Measurements from ENCODE around the gene KRTAP10-8.
"Not testable (repeated sequence)": the region's sequence is repeated elsewhere in the genome, so short reads cannot be mapped to it uniquely, and the experiment has no call there.

The KRTAP10-8 gene

DNA sequence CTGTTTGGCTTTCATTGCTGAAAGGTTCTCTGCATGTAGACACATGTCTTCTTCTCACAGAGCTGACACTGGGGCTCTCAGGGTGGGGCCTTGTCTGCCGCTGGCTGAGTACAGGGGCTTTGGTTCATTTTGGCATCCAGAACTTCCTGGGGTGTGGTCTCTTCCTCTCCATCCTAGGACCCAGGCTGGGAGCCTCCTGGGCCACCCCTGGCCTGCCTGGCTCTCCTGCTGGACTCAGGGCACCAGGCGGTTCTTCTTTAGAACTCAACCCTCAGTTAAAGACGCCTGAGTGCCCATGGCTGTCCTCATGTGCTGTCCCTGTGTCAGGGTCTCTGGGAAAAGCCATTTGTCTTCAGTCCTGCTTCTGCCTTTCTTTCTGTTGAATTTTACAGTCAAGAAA is 26.0 kb upstream of the KRTAP10-8 start:
- TF ChIP-seq GATA3 (IDR thresholded peaks at IDR 0.05; ENCODE audit: low read depth, low read length): no peak
- no peak for TF ChIP-seq GATA2 (IDR thresholded peaks at IDR 0.05; ENCODE audit: low read depth, low read length)

DNA sequence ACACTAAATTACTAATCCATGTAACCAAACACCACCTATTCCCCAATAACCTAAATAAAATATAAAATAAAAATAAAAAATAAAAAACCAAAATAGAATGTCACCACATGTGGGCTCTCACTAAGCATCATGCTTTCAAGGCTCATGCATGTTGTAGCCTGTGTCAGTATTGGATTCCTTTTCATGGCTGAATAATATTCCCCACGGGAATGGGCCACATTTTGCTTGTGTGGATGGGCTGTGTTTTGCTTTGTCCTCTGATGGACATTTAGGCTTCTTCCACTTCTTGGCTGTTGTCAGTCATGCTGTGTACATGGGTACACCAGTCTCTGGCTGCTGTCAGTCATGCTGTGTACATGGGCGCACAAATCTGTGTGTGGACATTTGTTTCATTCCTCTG is 22.8 kb upstream of the KRTAP10-8 start:
- TF ChIP-seq GATA2 (IDR thresholded peaks at IDR 0.05; ENCODE audit: low read depth, low read length) (no peak), GATA3 (IDR thresholded peaks at IDR 0.05; ENCODE audit: low read depth, low read length) (no peak)

DNA sequence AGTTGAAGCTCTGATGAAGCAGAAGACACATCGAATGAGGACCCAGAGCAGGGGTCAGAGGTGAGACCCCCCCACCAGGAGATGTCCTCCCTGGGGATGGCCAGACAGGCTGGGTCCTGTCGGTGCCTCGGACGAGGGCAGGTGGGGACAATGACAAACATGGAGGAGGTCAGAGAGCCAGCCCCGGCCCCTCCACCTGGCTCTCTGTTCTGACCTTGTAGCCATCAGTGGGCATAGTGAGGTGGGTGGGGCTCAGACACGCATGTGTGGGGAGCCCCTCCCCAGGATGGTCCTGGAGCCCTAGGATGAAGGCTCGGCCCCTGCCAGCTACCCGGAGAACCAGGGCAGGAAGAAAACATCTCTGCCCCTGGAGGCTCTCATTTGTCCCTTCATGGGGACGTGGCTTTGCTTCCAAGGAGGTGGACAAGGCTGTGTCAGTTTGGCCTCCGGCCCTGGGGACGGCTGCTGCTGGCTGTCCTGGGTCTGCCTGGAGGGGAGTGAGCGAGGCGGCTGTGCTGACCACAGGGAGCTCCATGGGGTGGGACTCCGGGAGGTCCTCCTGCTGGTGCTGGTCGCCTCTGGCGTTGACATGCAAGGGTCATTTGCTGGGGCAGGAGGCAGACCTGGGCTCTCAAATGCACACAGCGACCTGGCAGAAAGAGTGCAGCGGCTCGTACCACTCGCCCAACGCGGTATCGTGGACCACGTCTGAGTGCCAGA is 22.1 kb upstream of the KRTAP10-8 start:
- TF ChIP-seq GATA3 (IDR thresholded peaks at IDR 0.05; ENCODE audit: low read depth, low read length) (no peak), GATA2 (IDR thresholded peaks at IDR 0.05; ENCODE audit: low read depth, low read length) (no peak)

GRCh38 chr21:44590311-44590721 is 21.6 kb upstream of the KRTAP10-8 start:
- TF ChIP-seq GATA2 (IDR thresholded peaks at IDR 0.05; ENCODE audit: low read depth, low read length) (no peak), GATA3 (IDR thresholded peaks at IDR 0.05; ENCODE audit: low read depth, low read length) (no peak)

DNA sequence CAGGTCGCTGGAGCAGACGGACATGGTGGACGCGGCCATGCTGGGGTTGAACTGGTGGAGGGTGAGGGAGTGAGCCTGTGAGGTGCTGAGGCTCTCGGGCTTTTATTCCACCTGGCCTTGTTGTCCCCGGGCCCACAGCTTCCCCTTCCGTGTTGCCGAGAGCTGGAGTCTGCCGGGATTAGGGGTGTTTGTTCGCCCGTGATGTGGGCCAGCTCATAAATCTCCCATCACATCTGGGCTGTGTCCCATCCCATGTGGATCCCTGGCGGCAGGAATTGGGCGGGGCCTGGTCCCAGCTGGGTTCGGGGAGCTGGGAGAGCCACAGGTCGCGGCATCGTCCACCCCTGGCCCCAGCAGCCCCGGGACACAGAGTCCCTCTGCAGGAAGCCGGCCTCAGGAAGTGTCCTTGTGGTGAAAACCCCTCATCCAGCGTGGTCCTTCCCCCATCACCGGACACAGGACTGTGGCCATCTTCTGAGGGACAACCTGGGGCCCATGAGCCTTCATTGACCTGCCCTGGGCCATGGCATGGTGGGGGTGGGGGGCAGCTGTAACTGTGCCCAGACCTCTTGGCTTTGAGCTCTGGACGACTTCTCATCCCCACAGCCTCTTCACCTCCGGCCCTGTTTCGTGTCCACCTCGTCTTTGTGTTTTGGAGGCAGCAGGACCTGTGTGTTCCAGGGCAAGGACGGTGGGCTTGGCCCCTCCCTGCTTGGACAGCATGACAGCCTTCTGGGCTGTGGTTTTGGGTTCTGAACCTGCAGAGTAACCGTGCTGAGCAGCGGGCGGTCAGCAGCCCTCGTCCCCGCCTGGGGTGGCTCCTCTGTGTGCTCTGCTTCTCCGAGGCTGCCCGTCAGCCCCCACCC is 19.2 kb upstream of the KRTAP10-8 start, which contains the start of gene KRTAP10-6:
KRTAP10-6 (minus strand) TSS at position 60 of the 866 bp plus-strand sequence; CDS start at position 39, 21 bp downstream.
- no peak for TF ChIP-seq GATA3 (IDR thresholded peaks at IDR 0.05; ENCODE audit: low read depth, low read length)

- no peak for TF ChIP-seq GATA2 (IDR thresholded peaks at IDR 0.05; ENCODE audit: low read depth, low read length)
- TF ChIP-seq GATA3 (IDR thresholded peaks at IDR 0.05; ENCODE audit: low read depth, low read length): no peak
Observed at GRCh38 chr21:44593598-44594405, 18.1 kb upstream of the KRTAP10-8 start.

GRCh38 chr21:44594406-44594916 is 17.4 kb upstream of the KRTAP10-8 start:
- TF ChIP-seq GATA3 (IDR thresholded peaks at IDR 0.05; ENCODE audit: low read depth, low read length): no peak
- no peak for TF ChIP-seq GATA2 (IDR thresholded peaks at IDR 0.05; ENCODE audit: low read depth, low read length)

GRCh38 chr21:44595524-44595923 is 16.4 kb upstream of the KRTAP10-8 start:
- TF ChIP-seq GATA2 (IDR thresholded peaks at IDR 0.05; ENCODE audit: low read depth, low read length): no peak
- TF ChIP-seq GATA3 (IDR thresholded peaks at IDR 0.05; ENCODE audit: low read depth, low read length): no peak

- TF ChIP-seq GATA3 (IDR thresholded peaks at IDR 0.05; ENCODE audit: low read depth, low read length) (no peak), GATA2 (IDR thresholded peaks at IDR 0.05; ENCODE audit: low read depth, low read length) (no peak)
Observed at GRCh38 chr21:44596068-44596725, 15.7 kb upstream of the KRTAP10-8 start.

GRCh38 chr21:44598061-44598460 is 13.8 kb upstream of the KRTAP10-8 start:
- no peak for TF ChIP-seq GATA2 (IDR thresholded peaks at IDR 0.05; ENCODE audit: low read depth, low read length)
- no peak for TF ChIP-seq GATA3 (IDR thresholded peaks at IDR 0.05; ENCODE audit: low read depth, low read length)

- TF ChIP-seq GATA2 (IDR thresholded peaks at IDR 0.05; ENCODE audit: low read depth, low read length): no peak
- no peak for TF ChIP-seq GATA3 (IDR thresholded peaks at IDR 0.05; ENCODE audit: low read depth, low read length)
Observed at GRCh38 chr21:44599264-44600029, 12.4 kb upstream of the KRTAP10-8 start.

DNA sequence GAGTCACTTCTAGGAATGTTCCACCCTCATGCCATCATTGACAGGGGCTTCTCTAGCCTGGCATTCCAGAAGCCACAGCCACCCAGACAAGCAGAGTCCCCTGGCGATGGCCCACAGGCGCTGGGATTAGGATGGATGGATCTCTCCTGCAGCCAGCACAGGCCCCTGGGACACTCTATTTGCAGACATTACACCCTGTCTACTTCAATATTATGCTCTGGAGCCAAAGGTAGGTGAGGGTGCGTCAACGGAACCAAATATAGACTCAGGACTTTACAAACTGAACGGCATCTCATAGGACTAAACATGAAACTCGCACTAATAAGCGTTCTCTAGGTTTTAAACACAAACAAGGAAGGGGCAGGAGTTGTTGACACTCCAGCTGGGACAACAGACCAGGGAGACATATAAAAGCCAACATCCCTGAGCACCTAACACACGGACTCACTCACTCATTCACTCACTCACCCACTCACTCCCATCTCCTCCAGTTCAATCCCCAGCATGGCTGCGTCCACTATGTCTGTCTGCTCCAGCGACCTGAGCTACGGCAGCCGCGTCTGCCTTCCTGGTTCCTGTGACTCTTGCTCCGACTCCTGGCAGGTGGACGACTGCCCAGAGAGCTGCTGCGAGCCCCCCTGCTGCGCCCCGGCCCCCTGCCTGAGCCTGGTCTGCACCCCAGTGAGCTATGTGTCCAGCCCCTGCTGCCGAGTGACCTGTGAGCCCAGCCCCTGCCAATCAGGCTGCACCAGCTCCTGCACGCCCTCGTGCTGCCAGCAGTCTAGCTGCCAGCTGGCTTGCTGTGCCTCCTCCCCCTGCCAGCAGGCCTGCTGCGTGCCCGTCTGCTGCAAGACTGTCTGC is 11.5 kb upstream of the KRTAP10-8 start, which contains the start of gene KRTAP10-7:
KRTAP10-7 (plus strand) TSS at position 480 of the 861 bp plus-strand sequence; CDS start at position 505, 25 bp downstream.
- not testable (repeated sequence) for TF ChIP-seq GATA3, GATA2 (IDR thresholded peaks at IDR 0.05; ENCODE audit: low read depth, low read length)
